ENCODE results near the gene IRF2BP2.
"Not testable (repeated sequence)": the region's sequence is repeated elsewhere in the genome, so short reads cannot be mapped to it uniquely, and the experiment has no call there.

Gene IRF2BP2

GRCh38 chr1:234643850-234644134 is 33.8 kb upstream of the IRF2BP2 start:
- TF ChIP-seq CTCF (IDR thresholded peaks at IDR 0.05; ENCODE audit: borderline replicate concordance, insufficient read depth, low read depth, low read length): no peak
- H3K4me3 ChIP-seq (ENCODE audit: low read depth, low read length): no peak overlapping the region

GRCh38 chr1:234643111-234643849 is 33.3 kb upstream of the IRF2BP2 start:
- TF ChIP-seq CTCF (IDR thresholded peaks at IDR 0.05; ENCODE audit: borderline replicate concordance, insufficient read depth, low read depth, low read length): no peak
- no peak overlapping the region for H3K4me3 ChIP-seq (ENCODE audit: low read depth, low read length)

GRCh38 chr1:234642428-234642827 is 32.5 kb upstream of the IRF2BP2 start:
- no peak overlapping the region for H3K4me3 ChIP-seq (ENCODE audit: low read depth, low read length)
- TF ChIP-seq CTCF (IDR thresholded peaks at IDR 0.05; ENCODE audit: borderline replicate concordance, insufficient read depth, low read depth, low read length): no peak

- no peak overlapping the region for H3K4me3 ChIP-seq (ENCODE audit: low read depth, low read length)
- TF ChIP-seq CTCF (IDR thresholded peaks at IDR 0.05; ENCODE audit: borderline replicate concordance, insufficient read depth, low read depth, low read length): no peak
These were observed 30.0 kb upstream of the IRF2BP2 start for GRCh38 chr1:234639961-234640360.

GRCh38 chr1:234638832-234639799 is 29.1 kb upstream of the IRF2BP2 start:
- no peak overlapping the region for H3K4me3 ChIP-seq (ENCODE audit: low read depth, low read length)
- no peak for TF ChIP-seq CTCF (IDR thresholded peaks at IDR 0.05; ENCODE audit: borderline replicate concordance, insufficient read depth, low read depth, low read length)

- H3K4me3 ChIP-seq (ENCODE audit: low read depth, low read length): not testable (repeated sequence)
These were observed 24.9 kb upstream of the IRF2BP2 start for GRCh38 chr1:234634922-234635321.

- TF ChIP-seq CTCF (IDR thresholded peaks at IDR 0.05; ENCODE audit: borderline replicate concordance, insufficient read depth, low read depth, low read length): no peak
- H3K4me3 ChIP-seq (ENCODE audit: low read depth, low read length): no peak overlapping the region
These were observed 24.4 kb upstream of the IRF2BP2 start for GRCh38 chr1:234634387-234634786.
